ENCODE data around the gene ACOT8. TPM values are rescaled to one million over a fixed set of nuclear protein-coding genes. Genes with fewer than 3 reads are reported as not detected.

The ACOT8 gene
- total RNA-seq, 1 donor from 2014 or later, result 50.6 TPM

DNA sequence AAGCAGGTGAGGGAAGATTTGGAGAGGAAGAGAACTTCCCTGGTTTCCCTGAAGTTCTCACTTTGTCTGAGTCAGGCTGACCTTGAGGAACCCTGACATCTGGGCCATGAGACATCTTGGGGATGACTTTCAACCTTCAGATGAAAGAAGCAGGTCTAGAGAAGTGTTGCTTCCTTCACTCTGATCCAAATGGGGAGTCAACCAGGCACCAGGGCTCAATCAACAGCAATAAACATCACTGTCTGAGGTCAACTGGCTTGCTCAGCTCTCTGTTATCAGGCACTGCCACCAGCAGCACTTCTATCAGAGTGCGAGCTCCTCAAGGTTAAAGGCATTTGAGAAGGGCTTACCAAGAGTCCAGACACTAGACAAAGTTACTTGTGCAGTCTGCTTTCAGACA is 6.3 kb downstream of the ACOT8 start:
- peaks cover 0 to 47% of the 10 kb centered on the region in 2 donors for H3K36me3 ChIP-seq
- peaks cover 23% of the 10 kb centered on the region for H3K4me1 ChIP-seq
- no peak for DNase-seq (ENCODE audit: extremely low spot score in 2 of 2)
- intact Hi-C loops (cut with DNase I), result no loop called here
- no peak overlapping the region for H3K4me3 ChIP-seq
- no peaks in the 10 kb centered on the region for H3K27me3 ChIP-seq
- H3K27ac ChIP-seq, result no peak overlapping the region
- TF ChIP-seq POLR2A (IDR thresholded peaks at IDR 0.05) (no peak), POLR2AphosphoS5 (IDR thresholded peaks at IDR 0.05; ENCODE audit: insufficient read depth in 1 of 2, low read depth in 1 of 2) (no peak)
- TF ChIP-seq, protein P1, sequence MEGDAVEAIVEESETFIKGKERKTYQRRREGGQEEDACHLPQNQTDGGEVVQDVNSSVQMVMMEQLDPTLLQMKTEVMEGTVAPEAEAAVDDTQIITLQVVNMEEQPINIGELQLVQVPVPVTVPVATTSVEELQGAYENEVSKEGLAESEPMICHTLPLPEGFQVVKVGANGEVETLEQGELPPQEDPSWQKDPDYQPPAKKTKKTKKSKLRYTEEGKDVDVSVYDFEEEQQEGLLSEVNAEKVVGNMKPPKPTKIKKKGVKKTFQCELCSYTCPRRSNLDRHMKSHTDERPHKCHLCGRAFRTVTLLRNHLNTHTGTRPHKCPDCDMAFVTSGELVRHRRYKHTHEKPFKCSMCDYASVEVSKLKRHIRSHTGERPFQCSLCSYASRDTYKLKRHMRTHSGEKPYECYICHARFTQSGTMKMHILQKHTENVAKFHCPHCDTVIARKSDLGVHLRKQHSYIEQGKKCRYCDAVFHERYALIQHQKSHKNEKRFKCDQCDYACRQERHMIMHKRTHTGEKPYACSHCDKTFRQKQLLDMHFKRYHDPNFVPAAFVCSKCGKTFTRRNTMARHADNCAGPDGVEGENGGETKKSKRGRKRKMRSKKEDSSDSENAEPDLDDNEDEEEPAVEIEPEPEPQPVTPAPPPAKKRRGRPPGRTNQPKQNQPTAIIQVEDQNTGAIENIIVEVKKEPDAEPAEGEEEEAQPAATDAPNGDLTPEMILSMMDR (IDR thresholded peaks at IDR 0.05), result no peak
- no peaks in the 10 kb centered on the region for H3K9me3 ChIP-seq

DNA sequence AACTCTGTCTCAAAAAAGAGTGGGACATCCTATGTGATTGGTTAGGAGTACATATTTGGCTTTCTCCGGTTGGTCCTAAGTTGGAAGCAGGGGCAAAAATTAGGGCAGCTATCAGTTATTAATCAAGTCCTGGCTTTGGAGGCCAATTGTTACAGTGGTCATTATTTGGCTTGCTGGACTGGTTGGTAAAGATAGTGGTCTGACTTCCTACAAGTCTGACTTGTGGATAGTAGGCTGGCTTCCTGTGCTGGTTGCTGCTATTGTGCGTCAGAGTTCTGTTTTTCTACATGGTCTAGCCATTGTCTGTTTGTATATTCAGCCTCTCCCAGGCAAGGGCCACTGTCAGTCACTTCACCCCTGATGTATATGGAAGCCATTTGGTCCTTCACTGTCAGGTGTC is 7.0 kb downstream of the ACOT8 start:
- no peak overlapping the region for H3K4me3 ChIP-seq
- no peak for DNase-seq (ENCODE audit: extremely low spot score in 2 of 2)
- TF ChIP-seq POLR2AphosphoS5 (IDR thresholded peaks at IDR 0.05; ENCODE audit: insufficient read depth in 1 of 2, low read depth in 1 of 2), result no peak
- TF ChIP-seq, protein P1 (IDR thresholded peaks at IDR 0.05), result no peak
- TF ChIP-seq POLR2A (IDR thresholded peaks at IDR 0.05), result no peak
- intact Hi-C loops (cut with DNase I), result no loop called here
- no peak overlapping the region for H3K27ac ChIP-seq
- H3K36me3 ChIP-seq, result peaks cover 0 to 48% of the 10 kb centered on the region in 2 donors
- peaks cover 16% of the 10 kb centered on the region for H3K4me1 ChIP-seq
- H3K9me3 ChIP-seq, result no peaks in the 10 kb centered on the region
- H3K27me3 ChIP-seq, result no peaks in the 10 kb centered on the region

DNA sequence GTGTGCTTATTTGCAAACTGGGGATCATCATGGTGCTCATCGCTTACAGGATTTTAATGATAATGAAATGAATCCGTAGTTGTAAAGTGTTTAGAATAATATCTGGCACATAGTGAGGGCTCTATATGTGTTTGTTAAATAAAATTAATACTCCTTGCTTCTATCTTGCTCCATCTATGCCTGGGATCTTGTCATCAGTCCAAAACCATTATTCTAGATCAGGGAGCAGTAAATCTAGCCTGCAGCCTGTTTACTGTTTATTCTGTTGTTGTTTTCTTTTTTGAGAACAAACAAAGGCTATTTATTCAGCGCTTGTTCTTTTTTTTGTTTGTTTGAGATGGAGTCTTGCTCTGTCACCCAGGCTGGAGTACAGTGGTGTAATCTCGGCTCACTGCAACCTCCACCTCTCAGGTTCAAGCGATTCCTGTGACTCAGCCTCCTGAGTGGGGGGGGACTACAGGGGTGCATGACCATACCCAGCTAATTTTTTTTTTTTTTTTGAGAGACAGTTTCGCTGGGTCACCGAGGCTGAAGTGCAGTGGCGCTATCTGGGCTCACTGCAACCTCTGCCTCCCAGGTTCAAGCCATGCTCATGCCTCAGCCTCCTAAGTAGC is 8.1 kb downstream of the ACOT8 start:
- TF ChIP-seq POLR2A (IDR thresholded peaks at IDR 0.05) (no peak), POLR2AphosphoS5 (IDR thresholded peaks at IDR 0.05; ENCODE audit: insufficient read depth in 1 of 2, low read depth in 1 of 2) (no peak)
- TF ChIP-seq, protein P1 (IDR thresholded peaks at IDR 0.05), result no peak
- intact Hi-C loops (cut with DNase I), result no loop called here
- H3K4me3 ChIP-seq, result no peak overlapping the region
- H3K27ac ChIP-seq, result no peak overlapping the region
- H3K4me1 ChIP-seq, result peaks cover 7% of the 10 kb centered on the region
- H3K27me3 ChIP-seq, result no peaks in the 10 kb centered on the region
- peaks cover 0 to 54% of the 10 kb centered on the region in 2 donors for H3K36me3 ChIP-seq
- H3K9me3 ChIP-seq, result no peaks in the 10 kb centered on the region
- no peak for DNase-seq (ENCODE audit: extremely low spot score in 2 of 2)

DNA sequence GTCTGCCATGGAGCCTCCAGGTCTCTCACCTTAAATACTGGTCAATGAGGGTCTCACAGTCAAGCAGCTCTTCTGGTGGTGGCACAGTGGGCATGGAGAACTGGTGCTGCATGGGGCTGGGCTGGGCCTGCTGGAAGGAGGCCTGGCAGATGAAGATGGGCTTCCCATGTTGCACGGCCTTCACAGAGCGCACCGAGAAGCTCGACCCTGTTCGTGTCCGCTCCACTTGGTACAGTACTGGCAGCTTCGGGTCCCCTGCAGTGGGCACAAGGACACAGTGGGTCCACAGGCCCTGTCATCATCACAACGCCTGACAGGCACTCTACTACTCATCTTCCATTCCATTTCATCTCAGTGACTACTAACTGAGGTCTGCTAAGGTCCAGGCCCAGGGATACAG is 8.8 kb downstream of the ACOT8 start:
- H3K36me3 ChIP-seq, result peaks cover 0 to 59% of the 10 kb centered on the region in 2 donors
- intact Hi-C loops (cut with DNase I), result no loop called here
- TF ChIP-seq, protein P1 (IDR thresholded peaks at IDR 0.05), result no peak
- peak in 1 of 2 donors; percentile 19 for TF ChIP-seq POLR2AphosphoS5 (IDR thresholded peaks at IDR 0.05; ENCODE audit: insufficient read depth in 1 of 2, low read depth in 1 of 2)
- no peak overlapping the region for H3K27ac ChIP-seq
- peaks cover 9% of the 10 kb centered on the region for H3K4me1 ChIP-seq
- H3K9me3 ChIP-seq, result no peaks in the 10 kb centered on the region
- H3K4me3 ChIP-seq, result no peak overlapping the region
- H3K27me3 ChIP-seq, result no peaks in the 10 kb centered on the region
- DNase-seq (ENCODE audit: extremely low spot score in 2 of 2), result no peak

DNA sequence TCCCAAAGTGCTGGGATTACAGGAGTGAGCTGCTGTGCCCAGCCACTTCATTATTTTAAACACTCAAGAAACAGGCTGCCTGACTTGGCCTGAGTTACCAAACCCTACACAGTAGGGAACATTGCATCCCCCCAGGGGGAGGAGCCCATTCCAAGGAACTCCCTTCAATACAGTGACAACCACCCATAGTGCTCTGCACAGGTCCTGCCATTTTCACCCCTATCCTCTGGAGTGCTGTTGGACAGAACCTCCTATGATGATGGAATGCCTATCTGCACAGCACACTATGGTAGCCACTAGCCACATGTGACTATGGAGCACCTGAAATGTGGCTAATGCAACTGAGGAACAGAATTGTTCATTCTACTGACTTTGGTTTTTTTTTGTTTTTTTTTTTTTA is 11.7 kb downstream of the ACOT8 start:
- Histone ChIP-seq H3K4me1 (peaks cover 39% of the 10 kb centered on the region), H3K4me3 (no peak overlapping the region), H3K36me3 (peaks cover 0 to 64% of the 10 kb centered on the region in 2 donors), H3K27me3 (no peaks in the 10 kb centered on the region), H3K27ac (no peak overlapping the region), H3K9me3 (no peaks in the 10 kb centered on the region)
- TF ChIP-seq, protein P1 (IDR thresholded peaks at IDR 0.05), result no peak
- TF ChIP-seq POLR2A (IDR thresholded peaks at IDR 0.05) (no peak), POLR2AphosphoS5 (IDR thresholded peaks at IDR 0.05; ENCODE audit: insufficient read depth in 1 of 2, low read depth in 1 of 2) (no peak)
- intact Hi-C loops (cut with DNase I), result no loop called here
- no peak for DNase-seq (ENCODE audit: extremely low spot score in 2 of 2)
